ENCODE data around the gene EXOC6.

The EXOC6 gene

DNA sequence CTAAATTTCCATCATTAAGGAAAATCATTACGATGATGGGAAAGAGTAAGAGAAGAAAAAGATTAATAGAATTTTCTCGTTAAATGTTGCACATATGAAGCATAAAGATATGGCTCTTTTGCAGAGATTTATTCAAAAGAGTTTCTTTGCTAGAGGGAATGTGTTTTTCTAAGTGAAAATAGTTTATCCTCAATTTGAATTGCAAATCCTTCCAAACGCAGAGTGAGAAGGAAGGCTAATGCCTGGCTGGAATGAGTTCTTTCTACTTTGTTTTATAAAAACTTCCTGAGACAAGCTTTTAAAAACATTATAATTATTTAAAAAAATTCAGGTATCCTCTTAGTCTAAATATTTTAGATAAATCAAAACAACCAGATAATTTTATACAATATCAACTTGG, 239.5 kb downstream of the EXOC6 start:
- TF ChIP-seq, protein P1, sequence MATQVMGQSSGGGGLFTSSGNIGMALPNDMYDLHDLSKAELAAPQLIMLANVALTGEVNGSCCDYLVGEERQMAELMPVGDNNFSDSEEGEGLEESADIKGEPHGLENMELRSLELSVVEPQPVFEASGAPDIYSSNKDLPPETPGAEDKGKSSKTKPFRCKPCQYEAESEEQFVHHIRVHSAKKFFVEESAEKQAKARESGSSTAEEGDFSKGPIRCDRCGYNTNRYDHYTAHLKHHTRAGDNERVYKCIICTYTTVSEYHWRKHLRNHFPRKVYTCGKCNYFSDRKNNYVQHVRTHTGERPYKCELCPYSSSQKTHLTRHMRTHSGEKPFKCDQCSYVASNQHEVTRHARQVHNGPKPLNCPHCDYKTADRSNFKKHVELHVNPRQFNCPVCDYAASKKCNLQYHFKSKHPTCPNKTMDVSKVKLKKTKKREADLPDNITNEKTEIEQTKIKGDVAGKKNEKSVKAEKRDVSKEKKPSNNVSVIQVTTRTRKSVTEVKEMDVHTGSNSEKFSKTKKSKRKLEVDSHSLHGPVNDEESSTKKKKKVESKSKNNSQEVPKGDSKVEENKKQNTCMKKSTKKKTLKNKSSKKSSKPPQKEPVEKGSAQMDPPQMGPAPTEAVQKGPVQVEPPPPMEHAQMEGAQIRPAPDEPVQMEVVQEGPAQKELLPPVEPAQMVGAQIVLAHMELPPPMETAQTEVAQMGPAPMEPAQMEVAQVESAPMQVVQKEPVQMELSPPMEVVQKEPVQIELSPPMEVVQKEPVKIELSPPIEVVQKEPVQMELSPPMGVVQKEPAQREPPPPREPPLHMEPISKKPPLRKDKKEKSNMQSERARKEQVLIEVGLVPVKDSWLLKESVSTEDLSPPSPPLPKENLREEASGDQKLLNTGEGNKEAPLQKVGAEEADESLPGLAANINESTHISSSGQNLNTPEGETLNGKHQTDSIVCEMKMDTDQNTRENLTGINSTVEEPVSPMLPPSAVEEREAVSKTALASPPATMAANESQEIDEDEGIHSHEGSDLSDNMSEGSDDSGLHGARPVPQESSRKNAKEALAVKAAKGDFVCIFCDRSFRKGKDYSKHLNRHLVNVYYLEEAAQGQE (IDR thresholded peaks at IDR 0.05; ENCODE audit: insufficient replicate concordance, low read depth): no peak
- TF ChIP-seq, protein P2, sequence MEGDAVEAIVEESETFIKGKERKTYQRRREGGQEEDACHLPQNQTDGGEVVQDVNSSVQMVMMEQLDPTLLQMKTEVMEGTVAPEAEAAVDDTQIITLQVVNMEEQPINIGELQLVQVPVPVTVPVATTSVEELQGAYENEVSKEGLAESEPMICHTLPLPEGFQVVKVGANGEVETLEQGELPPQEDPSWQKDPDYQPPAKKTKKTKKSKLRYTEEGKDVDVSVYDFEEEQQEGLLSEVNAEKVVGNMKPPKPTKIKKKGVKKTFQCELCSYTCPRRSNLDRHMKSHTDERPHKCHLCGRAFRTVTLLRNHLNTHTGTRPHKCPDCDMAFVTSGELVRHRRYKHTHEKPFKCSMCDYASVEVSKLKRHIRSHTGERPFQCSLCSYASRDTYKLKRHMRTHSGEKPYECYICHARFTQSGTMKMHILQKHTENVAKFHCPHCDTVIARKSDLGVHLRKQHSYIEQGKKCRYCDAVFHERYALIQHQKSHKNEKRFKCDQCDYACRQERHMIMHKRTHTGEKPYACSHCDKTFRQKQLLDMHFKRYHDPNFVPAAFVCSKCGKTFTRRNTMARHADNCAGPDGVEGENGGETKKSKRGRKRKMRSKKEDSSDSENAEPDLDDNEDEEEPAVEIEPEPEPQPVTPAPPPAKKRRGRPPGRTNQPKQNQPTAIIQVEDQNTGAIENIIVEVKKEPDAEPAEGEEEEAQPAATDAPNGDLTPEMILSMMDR (IDR thresholded peaks at IDR 0.05; ENCODE audit: insufficient read depth, low read length): no peak
- TF ChIP-seq GABPA (IDR thresholded peaks at IDR 0.05; ENCODE audit: low read depth): no peak
- TF ChIP-seq SPI1 (IDR thresholded peaks at IDR 0.05; ENCODE audit: borderline replicate concordance, low read depth): no peak
- no peak for TF ChIP-seq POLR2AphosphoS5 (IDR thresholded peaks at IDR 0.05; ENCODE audit: low read depth)

DNA sequence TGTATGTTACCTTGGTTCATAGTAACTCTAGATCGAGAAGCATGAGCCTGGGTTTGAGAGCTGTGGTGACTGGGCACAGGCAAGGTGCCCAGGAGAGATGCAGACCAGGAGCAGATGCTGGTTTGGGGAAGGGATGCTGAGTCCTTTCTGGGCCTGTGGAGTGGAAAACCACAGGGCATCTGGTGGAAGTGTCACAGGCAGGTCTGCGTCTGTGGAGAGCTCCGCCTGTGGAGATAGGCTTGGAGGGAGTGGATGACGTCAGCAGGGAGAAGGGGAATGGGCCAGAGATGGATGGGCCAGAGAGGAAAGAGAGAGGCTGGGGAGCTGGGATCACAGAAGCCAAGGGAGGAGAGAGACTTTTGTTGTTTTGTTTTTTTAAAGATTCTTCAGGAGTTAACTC, 240.1 kb downstream of the EXOC6 start:
- Histone ChIP-seq H3K27ac (replicated peaks) (no peak overlapping the region), H3K4me3 (replicated peaks; ENCODE audit: insufficient read depth, low read length) (no peak overlapping the region)
- TF ChIP-seq, protein P1 (IDR thresholded peaks at IDR 0.05; ENCODE audit: insufficient replicate concordance, low read depth): no peak
- TF ChIP-seq, protein P2 (IDR thresholded peaks at IDR 0.05; ENCODE audit: insufficient read depth, low read length): no peak
- TF ChIP-seq GABPA (IDR thresholded peaks at IDR 0.05; ENCODE audit: low read depth) (no peak), POLR2AphosphoS5 (IDR thresholded peaks at IDR 0.05; ENCODE audit: low read depth) (no peak), SPI1 (IDR thresholded peaks at IDR 0.05; ENCODE audit: borderline replicate concordance, low read depth) (no peak)

More for the DNA sequence above, 239.5 kb downstream of the EXOC6 start:
- Histone ChIP-seq H3K27me3 (ENCODE audit: insufficient read depth, poor library complexity, severe bottlenecking) (peaks cover 4% of the 10 kb centered on the region), H3K4me3 (replicated peaks; ENCODE audit: insufficient read depth, low read length) (no peak overlapping the region), H3K27ac (replicated peaks) (no peak overlapping the region)
- DNase-seq (ENCODE audit: low read depth in 1 of 2, low spot score in 1 of 2): no peak

DNA sequence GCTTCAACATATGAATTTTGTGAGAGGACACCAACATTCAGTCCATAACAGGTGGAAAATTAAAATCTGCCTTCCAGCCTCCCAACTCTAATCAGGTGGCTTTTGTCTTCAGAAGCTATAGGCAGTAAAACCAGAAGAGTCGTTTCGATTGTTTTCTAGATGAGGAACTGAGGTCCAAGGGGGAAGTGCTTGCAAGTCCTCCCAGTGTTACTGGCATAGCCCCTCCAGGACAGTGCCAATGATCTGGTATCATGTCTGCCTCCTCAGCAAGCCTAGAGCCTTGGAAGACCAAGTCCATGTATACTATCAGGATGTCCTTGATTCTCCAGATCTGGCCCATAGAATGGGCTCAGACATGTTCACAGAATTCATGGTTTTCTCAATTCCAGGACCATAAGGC, 242.3 kb downstream of the EXOC6 start:
- DNase-seq (ENCODE audit: low read depth in 1 of 2, low spot score in 1 of 2): no peak
- H3K27ac ChIP-seq (replicated peaks): no peak overlapping the region
- TF ChIP-seq, protein P2 (IDR thresholded peaks at IDR 0.05; ENCODE audit: insufficient read depth, low read length): no peak
- TF ChIP-seq, protein P1 (IDR thresholded peaks at IDR 0.05; ENCODE audit: insufficient replicate concordance, low read depth): no peak
- no peak for TF ChIP-seq GABPA (IDR thresholded peaks at IDR 0.05; ENCODE audit: low read depth)
- TF ChIP-seq POLR2AphosphoS5 (IDR thresholded peaks at IDR 0.05; ENCODE audit: low read depth): no peak
- TF ChIP-seq SPI1 (IDR thresholded peaks at IDR 0.05; ENCODE audit: borderline replicate concordance, low read depth): peak; percentile 57; the same call in 1 of the 2 replicates
- H3K4me3 ChIP-seq (replicated peaks; ENCODE audit: insufficient read depth, low read length): no peak overlapping the region
- no peaks in the 10 kb centered on the region for H3K27me3 ChIP-seq (ENCODE audit: insufficient read depth, poor library complexity, severe bottlenecking)

More for the DNA sequence above, 240.1 kb downstream of the EXOC6 start:
- H3K27me3 ChIP-seq (ENCODE audit: insufficient read depth, poor library complexity, severe bottlenecking): peaks cover 4% of the 10 kb centered on the region
- DNase-seq (ENCODE audit: low read depth in 1 of 2, low spot score in 1 of 2): no peak

Data from HL-60 (cell line).